Esophagus muscularis mucosa (tissue), 3 donors: ENCODE data around the gene E2F6.

Source experiments
- POLR2A ChIP-seq: fragments of 450-650 bp; IDR thresholded peaks from one replicate; pipeline ENCODE4 v1.6.1; 2017; ENCODE audit warnings: antibody characterized with exemption, moderate library complexity, mild to moderate bottlenecking, low read depth
- TF ChIP-seq, protein P1 (sequence below), 3 experiments: fragments of 200-600 bp in 2 of 3; fragments of 450-650 bp in 1 of 3; sonication (generic) in 2 of 3; IDR thresholded peaks; one replicate each; pipeline ENCODE4 v1.5.1; 2017 to 2019; ENCODE audit warnings: antibody characterized with exemption in 3 of 3, mild to moderate bottlenecking in 2 of 3, moderate library complexity in 1 of 3

DNA sequence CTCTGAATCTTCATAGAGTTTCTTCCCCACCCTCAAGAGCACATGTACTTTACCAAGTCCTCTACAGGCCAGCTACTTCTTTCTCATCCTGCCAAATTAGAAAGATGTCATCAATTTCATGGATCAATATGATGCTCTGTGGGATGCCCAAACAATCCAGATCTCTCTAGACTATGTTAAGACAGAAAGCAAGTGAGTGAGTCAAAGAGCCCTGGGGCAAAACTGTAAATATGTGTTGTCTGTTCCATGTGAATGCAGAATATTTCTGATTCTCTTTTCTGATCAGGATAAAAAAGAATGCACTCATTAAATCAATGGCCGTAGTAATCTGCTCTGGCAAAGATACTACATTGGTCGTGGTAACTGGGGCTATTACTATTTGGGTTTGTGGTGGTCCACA, 68.4 kb downstream of the E2F6 start:
- TF ChIP-seq, protein P1, sequence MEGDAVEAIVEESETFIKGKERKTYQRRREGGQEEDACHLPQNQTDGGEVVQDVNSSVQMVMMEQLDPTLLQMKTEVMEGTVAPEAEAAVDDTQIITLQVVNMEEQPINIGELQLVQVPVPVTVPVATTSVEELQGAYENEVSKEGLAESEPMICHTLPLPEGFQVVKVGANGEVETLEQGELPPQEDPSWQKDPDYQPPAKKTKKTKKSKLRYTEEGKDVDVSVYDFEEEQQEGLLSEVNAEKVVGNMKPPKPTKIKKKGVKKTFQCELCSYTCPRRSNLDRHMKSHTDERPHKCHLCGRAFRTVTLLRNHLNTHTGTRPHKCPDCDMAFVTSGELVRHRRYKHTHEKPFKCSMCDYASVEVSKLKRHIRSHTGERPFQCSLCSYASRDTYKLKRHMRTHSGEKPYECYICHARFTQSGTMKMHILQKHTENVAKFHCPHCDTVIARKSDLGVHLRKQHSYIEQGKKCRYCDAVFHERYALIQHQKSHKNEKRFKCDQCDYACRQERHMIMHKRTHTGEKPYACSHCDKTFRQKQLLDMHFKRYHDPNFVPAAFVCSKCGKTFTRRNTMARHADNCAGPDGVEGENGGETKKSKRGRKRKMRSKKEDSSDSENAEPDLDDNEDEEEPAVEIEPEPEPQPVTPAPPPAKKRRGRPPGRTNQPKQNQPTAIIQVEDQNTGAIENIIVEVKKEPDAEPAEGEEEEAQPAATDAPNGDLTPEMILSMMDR (IDR thresholded peaks at IDR 0.05), result no peak
- TF ChIP-seq POLR2A, result no peak
